HepG2 (cell line): ENCODE measurements around the gene HPDL. TPM values are rescaled to one million over a fixed set of nuclear protein-coding genes. Genes with fewer than 3 reads are reported as not detected.

Experiments
- ATAC-seq: fragments of 200-7000 bp; cut with Tn5 transposase; 3 replicates; pipeline ENCODE4 v1.9.1; 2020; ENCODE audit warnings: mild to moderate bottlenecking, moderate library complexity
- BruUV-seq: library from RNA; stranded (reverse); fragments of 400-500 nt; replicated peaks from 2 replicates; lab custom pipeline; 2021; lab: Mats Ljungman, UMichigan
- CTCF ChIA-PET: fragments of 300-600 bp; formaldehyde crosslinking; extraction: SDS; loops from one replicate; lab custom pipeline; 2021; ENCODE audit warnings: low total read pairs, inconsistent platforms, low intra/inter-chr PET ratio; lab: Yijun Ruan, JAX
- POLR2A ChIA-PET: fragments of 350-600 bp; sonication (Branson Sonifier 250); formaldehyde crosslinking; loops from one replicate; lab custom pipeline; 2020; ENCODE audit warnings: antibody characterized with exemption, inconsistent platforms; lab: Yijun Ruan, JAX
- DNase-seq: peaks from one replicate; pipeline ENCODE4 v3.0.0-alpha.2; 2015; ENCODE audit warnings: low spot score
- FAIRE-seq: peaks from 3 replicates; lab custom pipeline; 2011; peaks lifted over from hg19 to GRCh38; lab: Jason Lieb, UNC
- H2AFZ ChIP-seq: one replicate; pipeline ENCODE4 v1.6.1; 2011; ENCODE audit warnings: low read length, inconsistent platforms
- H3K27ac ChIP-seq: fragments of 300-600 bp; 3 replicates; pipeline ENCODE4 v1.8.0; 2011; ENCODE audit warnings: mixed run types, mild to moderate bottlenecking, mixed read lengths, low read length, inconsistent platforms; ENCODE audit not compliant: insufficient read depth; ENCODE audit errors: extremely low read length
- H3K27me3 ChIP-seq, 2 experiments: fragments of 200-600 bp in 1 of 2; 2 replicates in 1 of 2; 3 replicates in 1 of 2; pipeline versions ENCODE4 v1.6.0 to v1.8.0; 2011; ENCODE audit warnings: low read length in 2 of 2, mild to moderate bottlenecking in 2 of 2, moderate library complexity in 2 of 2, inconsistent platforms in 1 of 2; ENCODE audit not compliant: insufficient read depth in 2 of 2, control insufficient read depth in 1 of 2
- H3K36me3 ChIP-seq, 2 experiments: fragments of 200-600 bp in 1 of 2; replicated peaks in 1 of 2; 2 replicates in 1 of 2; 3 replicates in 1 of 2; pipeline versions ENCODE4 v1.5.1 to v1.8.0; 2011; ENCODE audit warnings: low read length in 2 of 2, inconsistent platforms in 1 of 2; ENCODE audit not compliant: insufficient read depth in 2 of 2, control insufficient read depth in 1 of 2
- H3K4me1 ChIP-seq: 2 replicates; pipeline ENCODE4 v1.5.1; 2012; ENCODE audit warnings: low read length, inconsistent platforms; ENCODE audit not compliant: insufficient read depth
- H3K4me2 ChIP-seq: 2 replicates; pipeline ENCODE4 v1.6.0; 2011; ENCODE audit warnings: low read depth, low read length, inconsistent platforms
- H3K4me3 ChIP-seq, 3 experiments: fragments of 200-600 bp in 1 of 3; sonication (generic), shearing (Covaris generic) in 1 of 3; replicated peaks in 1 of 3; 2 replicates each; pipeline ENCODE4 v1.5.1; 2011 to 2016; ENCODE audit warnings: low read length in 3 of 3, inconsistent platforms in 2 of 3, low read depth in 2 of 3, mild to moderate bottlenecking in 2 of 3, control low read depth in 1 of 3, mixed read lengths in 1 of 3; ENCODE audit not compliant: insufficient read depth in 1 of 3
- H3K79me2 ChIP-seq: one replicate; pipeline ENCODE4 v1.6.1; 2011; ENCODE audit warnings: low read length, inconsistent platforms; ENCODE audit not compliant: insufficient read depth
- H3K9ac ChIP-seq: 2 replicates; pipeline ENCODE4 v1.6.0; 2011; ENCODE audit warnings: mild to moderate bottlenecking, low read depth, low read length, inconsistent platforms; ENCODE audit not compliant: insufficient read depth
- H3K9me3 ChIP-seq: 2 replicates; pipeline ENCODE4 v1.5.1; 2012; ENCODE audit warnings: mild to moderate bottlenecking, low read length
- H4K20me1 ChIP-seq: 2 replicates; pipeline ENCODE4 v1.6.0; 2011; ENCODE audit warnings: inconsistent platforms, mild to moderate bottlenecking, low read length, moderate library complexity; ENCODE audit not compliant: insufficient read depth
- CCDC6 ChIP-seq: sonication (generic); formaldehyde crosslinking; IDR thresholded peaks from 2 replicates; pipeline ENCODE4 v1.8.1; 2022; ENCODE audit warnings: mild to moderate bottlenecking, missing genetic modification reagents, moderate library complexity
- ELF3 ChIP-seq: IDR thresholded peaks from 2 replicates; pipeline ENCODE4 v1.6.1; 2016; ENCODE audit warnings: missing genetic modification reagents, missing compliant biosample characterization
- GABPB1 ChIP-seq: IDR thresholded peaks from 2 replicates; pipeline ENCODE4 v1.6.1; 2016; ENCODE audit warnings: mild to moderate bottlenecking, missing genetic modification reagents, moderate library complexity, missing compliant biosample characterization
- ISX ChIP-seq: sonication (generic); formaldehyde crosslinking; conservative IDR thresholded peaks from 2 replicates; pipeline ENCODE4 v1.5.0; 2020; ENCODE audit warnings: missing genetic modification reagents
- JUNB ChIP-seq: sonication (generic); formaldehyde crosslinking; IDR thresholded peaks from 2 replicates; pipeline ENCODE4 v1.8.0; 2022; ENCODE audit warnings: missing genetic modification reagents, mild to moderate bottlenecking, borderline replicate concordance
- MIXL1 ChIP-seq: IDR thresholded peaks from 2 replicates; pipeline ENCODE4 v1.6.1; 2016
- NFYC ChIP-seq: IDR thresholded peaks from 2 replicates; pipeline ENCODE4 v1.6.1; 2016; ENCODE audit warnings: missing genetic modification reagents, missing compliant biosample characterization
- PLRG1 ChIP-seq: fragments of 450-650 bp; conservative IDR thresholded peaks from 2 replicates; pipeline ENCODE4 v1.6.1; 2016
- ZFP37 ChIP-seq: sonication (generic); formaldehyde crosslinking; IDR thresholded peaks from 2 replicates; pipeline ENCODE4 v1.4.0; 2020; ENCODE audit warnings: missing genetic modification reagents, borderline replicate concordance
- ZNF10 ChIP-seq: sonication (generic); formaldehyde crosslinking; IDR thresholded peaks from 2 replicates; pipeline ENCODE4 v1.4.0; 2020; ENCODE audit warnings: mild to moderate bottlenecking, low read depth, missing genetic modification reagents, borderline replicate concordance
- ZZZ3 ChIP-seq: sonication (generic); formaldehyde crosslinking; IDR thresholded peaks from 2 replicates; pipeline ENCODE4 v1.4.0; 2020; ENCODE audit warnings: missing genetic modification reagents, mild to moderate bottlenecking, borderline replicate concordance
- WGBS: methylation state at CpG from one replicate; pipeline ENCODE4 v1.1.6; 2017; ENCODE audit warnings: low lambda C conversion rate; 5-methylcytosine and 5-hydroxymethylcytosine counted together
- in situ Hi-C: cut with HindIII; loops from 2 replicates; pipeline ENCODE4 v1.10.0; 2017; ENCODE audit warnings: low pct_unique_long_range_greater_than_20kb; ENCODE audit not compliant: extremely low pct_ligation_motif_present
- intact Hi-C: fragments of 100-400 bp; cut with micrococcal nuclease; formaldehyde crosslinking; loops from one replicate; pipeline ENCODE4 v1.10.0; 2022; ENCODE audit not compliant: unreplicated experiment
- polyA plus RNA-seq, 8 experiments: library from polyadenylated mRNA; depleted of rRNA in 3 of 8; stranded (reverse) in 7 of 8; unstranded in 1 of 8; fragments of >200 nt; fragmentation: Illumina TruSeq in 4 of 8; extraction: Trizol in 4 of 8; gene quantifications; 2 replicates each; pipeline versions ENCODE4 v1.2.1 to v1.2.3, GENCODE V29; 2011 to 2016; ENCODE audit warnings: low read depth in 4 of 8, missing spikeins in 1 of 8, mixed read lengths in 1 of 8; ENCODE audit not compliant: insufficient read depth in 1 of 8
- total RNA-seq, 5 experiments: library from RNA; depleted of rRNA; stranded (reverse); fragments of >200 nt; fragmentation: Illumina TruSeq; extraction: Trizol; gene quantifications; 2 replicates each; pipeline ENCODE4 v1.2.3, GENCODE V29; 2016; ENCODE audit warnings: low read depth in 1 of 5
- TF ChIP-seq, protein P1 (sequence below): sonication (generic); formaldehyde crosslinking; IDR thresholded peaks from 2 replicates; pipeline ENCODE4 v1.5.1; 2020; ENCODE audit warnings: missing genetic modification reagents, mild to moderate bottlenecking, borderline replicate concordance
- TF ChIP-seq, protein P2 (sequence below): sonication (generic); formaldehyde crosslinking; IDR thresholded peaks from 2 replicates; pipeline ENCODE4 v1.4.0; 2020; ENCODE audit warnings: missing genetic modification reagents, borderline replicate concordance
- TF ChIP-seq, protein P3 (sequence below): sonication (generic); formaldehyde crosslinking; IDR thresholded peaks from 2 replicates; pipeline ENCODE4 v1.5.0; 2020; ENCODE audit warnings: mild to moderate bottlenecking, missing genetic modification reagents
- TF ChIP-seq, protein P4 (sequence below): sonication (generic); formaldehyde crosslinking; IDR thresholded peaks from 2 replicates; pipeline ENCODE4 v1.8.1; 2023; ENCODE audit warnings: missing genetic modification reagents, mild to moderate bottlenecking, borderline replicate concordance
- TF ChIP-seq, protein P5 (sequence below), 2 experiments: fragments of 450-650 bp in 1 of 2; sonication (generic) in 1 of 2; formaldehyde crosslinking; IDR thresholded peaks; 2 replicates each; pipeline versions ENCODE4 v1.5.0 to v1.8.0; 2020 to 2022; ENCODE audit warnings: mild to moderate bottlenecking in 1 of 2, missing genetic modification reagents in 1 of 2

Gene HPDL
- total and polyA plus RNA-seq, 2 of the 13 experiments (the other 11 are each of a cell fraction or from before 2014, with no cell fraction given), result not detected

DNA sequence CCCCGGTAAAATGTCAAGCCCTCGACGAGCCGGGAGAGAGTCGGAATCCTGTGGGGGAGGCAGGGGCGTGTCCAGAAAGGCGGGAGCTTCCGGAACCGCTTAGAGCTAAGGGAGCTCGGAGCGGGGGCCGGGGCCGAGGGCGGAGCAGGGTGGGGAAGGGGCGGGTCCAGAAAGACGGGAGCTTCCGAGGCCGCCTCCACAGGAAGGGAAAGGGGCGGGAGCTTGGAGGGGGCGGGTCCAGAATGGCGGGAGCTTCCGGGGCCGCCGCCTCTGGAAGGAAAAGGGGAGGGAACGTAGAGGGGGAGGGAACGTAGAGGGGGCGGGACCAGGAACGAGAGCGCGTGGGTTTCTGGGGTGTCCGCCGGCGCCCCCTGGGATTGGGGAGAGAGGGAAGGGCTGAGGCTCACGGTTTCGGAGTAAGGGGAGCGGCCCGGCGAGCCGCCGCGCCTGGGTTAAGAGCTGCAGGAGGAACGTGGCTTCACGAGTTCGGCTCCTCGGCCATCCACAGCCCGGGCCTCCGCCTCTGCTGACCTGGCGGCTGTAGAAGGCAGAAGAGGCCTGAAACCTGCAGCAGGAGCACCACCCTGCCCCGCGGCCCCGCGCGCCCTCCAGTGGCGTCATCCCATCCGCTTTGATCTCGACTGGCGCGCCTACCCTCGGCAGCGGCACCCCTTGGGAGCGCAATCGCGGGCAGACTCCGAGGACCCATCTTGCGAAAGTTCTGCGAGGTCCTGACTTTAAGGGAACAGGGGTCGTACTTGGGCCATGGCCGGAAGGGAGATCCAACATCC, 23.0 kb upstream of the HPDL start:
- FAIRE-seq, result peak; percentile 23
- peak overlapping the region; percentile 73 to 77 (median 75) for H3K4me3 ChIP-seq
- TF ChIP-seq ZNF10 (CRISPR knock-in tag) (no peak), CCDC6 (CRISPR knock-in tag) (peak; percentile 77; the same call in 1 of the 2 replicates), GABPB1 (CRISPR knock-in tag) (peak; percentile 85), ZFP37 (peak; percentile 20; the same call in 1 of the 2 replicates), NFYC (CRISPR knock-in tag) (no peak), MIXL1 (peak; percentile 68), ZZZ3 (CRISPR knock-in tag) (0 out of 2 replicates have a peak, but pooled peaks have one; percentile 18), ISX (CRISPR knock-in tag) (0 out of 2 replicates have a peak, but pooled peaks have one; percentile 40), JUNB (no peak), ELF3 (CRISPR knock-in tag) (peak; percentile 42; the same call in 1 of the 2 replicates), PLRG1 (no peak)
- TF ChIP-seq, protein P1, sequence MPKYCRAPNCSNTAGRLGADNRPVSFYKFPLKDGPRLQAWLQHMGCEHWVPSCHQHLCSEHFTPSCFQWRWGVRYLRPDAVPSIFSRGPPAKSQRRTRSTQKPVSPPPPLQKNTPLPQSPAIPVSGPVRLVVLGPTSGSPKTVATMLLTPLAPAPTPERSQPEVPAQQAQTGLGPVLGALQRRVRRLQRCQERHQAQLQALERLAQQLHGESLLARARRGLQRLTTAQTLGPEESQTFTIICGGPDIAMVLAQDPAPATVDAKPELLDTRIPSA (CRISPR knock-in tag), result 0 out of 2 replicates have a peak, but pooled peaks have one; percentile 63
- TF ChIP-seq, protein P2, sequence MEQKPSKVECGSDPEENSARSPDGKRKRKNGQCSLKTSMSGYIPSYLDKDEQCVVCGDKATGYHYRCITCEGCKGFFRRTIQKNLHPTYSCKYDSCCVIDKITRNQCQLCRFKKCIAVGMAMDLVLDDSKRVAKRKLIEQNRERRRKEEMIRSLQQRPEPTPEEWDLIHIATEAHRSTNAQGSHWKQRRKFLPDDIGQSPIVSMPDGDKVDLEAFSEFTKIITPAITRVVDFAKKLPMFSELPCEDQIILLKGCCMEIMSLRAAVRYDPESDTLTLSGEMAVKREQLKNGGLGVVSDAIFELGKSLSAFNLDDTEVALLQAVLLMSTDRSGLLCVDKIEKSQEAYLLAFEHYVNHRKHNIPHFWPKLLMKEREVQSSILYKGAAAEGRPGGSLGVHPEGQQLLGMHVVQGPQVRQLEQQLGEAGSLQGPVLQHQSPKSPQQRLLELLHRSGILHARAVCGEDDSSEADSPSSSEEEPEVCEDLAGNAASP (CRISPR knock-in tag), result peak; percentile 76
- TF ChIP-seq, protein P3, sequence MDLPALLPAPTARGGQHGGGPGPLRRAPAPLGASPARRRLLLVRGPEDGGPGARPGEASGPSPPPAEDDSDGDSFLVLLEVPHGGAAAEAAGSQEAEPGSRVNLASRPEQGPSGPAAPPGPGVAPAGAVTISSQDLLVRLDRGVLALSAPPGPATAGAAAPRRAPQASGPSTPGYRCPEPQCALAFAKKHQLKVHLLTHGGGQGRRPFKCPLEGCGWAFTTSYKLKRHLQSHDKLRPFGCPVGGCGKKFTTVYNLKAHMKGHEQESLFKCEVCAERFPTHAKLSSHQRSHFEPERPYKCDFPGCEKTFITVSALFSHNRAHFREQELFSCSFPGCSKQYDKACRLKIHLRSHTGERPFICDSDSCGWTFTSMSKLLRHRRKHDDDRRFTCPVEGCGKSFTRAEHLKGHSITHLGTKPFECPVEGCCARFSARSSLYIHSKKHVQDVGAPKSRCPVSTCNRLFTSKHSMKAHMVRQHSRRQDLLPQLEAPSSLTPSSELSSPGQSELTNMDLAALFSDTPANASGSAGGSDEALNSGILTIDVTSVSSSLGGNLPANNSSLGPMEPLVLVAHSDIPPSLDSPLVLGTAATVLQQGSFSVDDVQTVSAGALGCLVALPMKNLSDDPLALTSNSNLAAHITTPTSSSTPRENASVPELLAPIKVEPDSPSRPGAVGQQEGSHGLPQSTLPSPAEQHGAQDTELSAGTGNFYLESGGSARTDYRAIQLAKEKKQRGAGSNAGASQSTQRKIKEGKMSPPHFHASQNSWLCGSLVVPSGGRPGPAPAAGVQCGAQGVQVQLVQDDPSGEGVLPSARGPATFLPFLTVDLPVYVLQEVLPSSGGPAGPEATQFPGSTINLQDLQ (CRISPR knock-in tag), result 0 out of 2 replicates have a peak, but pooled peaks have one; percentile 22
- TF ChIP-seq, protein P4, sequence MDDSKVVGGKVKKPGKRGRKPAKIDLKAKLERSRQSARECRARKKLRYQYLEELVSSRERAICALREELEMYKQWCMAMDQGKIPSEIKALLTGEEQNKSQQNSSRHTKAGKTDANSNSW (CRISPR knock-in tag), result no peak
- TF ChIP-seq, protein P5, sequence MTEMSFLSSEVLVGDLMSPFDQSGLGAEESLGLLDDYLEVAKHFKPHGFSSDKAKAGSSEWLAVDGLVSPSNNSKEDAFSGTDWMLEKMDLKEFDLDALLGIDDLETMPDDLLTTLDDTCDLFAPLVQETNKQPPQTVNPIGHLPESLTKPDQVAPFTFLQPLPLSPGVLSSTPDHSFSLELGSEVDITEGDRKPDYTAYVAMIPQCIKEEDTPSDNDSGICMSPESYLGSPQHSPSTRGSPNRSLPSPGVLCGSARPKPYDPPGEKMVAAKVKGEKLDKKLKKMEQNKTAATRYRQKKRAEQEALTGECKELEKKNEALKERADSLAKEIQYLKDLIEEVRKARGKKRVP (CRISPR knock-in tag; IDR thresholded peaks at IDR 0.05), result 0 out of 4 replicates have a peak, but pooled peaks of 1 of the 2 experiments have one; percentile 43

More for the DNA sequence above, 23.0 kb upstream of the HPDL start:
- H4K20me1 ChIP-seq, result no peaks in the 10 kb centered on the region
- ATAC-seq (peak; percentile 87), DNase-seq (peak; percentile 92)
- H2AFZ ChIP-seq, result no peak overlapping the region
- H3K36me3 ChIP-seq, result no peaks in the 10 kb centered on the region
- WGBS, result 1% methylated on average over 34 of the region's 68 CpGs
- H3K4me2 ChIP-seq, result peak overlapping the region; percentile 86
- H3K79me2 ChIP-seq, result no peaks in the 10 kb centered on the region
- POLR2A ChIA-PET, result interaction anchor here (0.6 to 10.2 kb wide), 45 partner anchors 9 to 582 kb away, joined by 3 to 231 read pairs (median 5); partner anchors contain the start of genes BTBD19, CCDC163, DYNLT4 and EIF2B3
- peak overlapping the region; percentile 90 for H3K27ac ChIP-seq
- peaks cover 54% of the 10 kb centered on the region for H3K4me1 ChIP-seq
- TSS peak; percentile 96 for BruUV-seq
- intact Hi-C loops (loop anchor here (1.0 to 10.0 kb wide), 5 partner anchors 36 to 479 kb away; partner anchors contain the start of genes UROD and ZSWIM5), in situ Hi-C loops (loop anchor here (5.0 to 10.0 kb wide), 3 partner anchors 189 to 469 kb away; partner anchors contain the start of genes HECTD3, TESK2 and UROD)
- H3K9ac ChIP-seq, result peak overlapping the region; percentile 81
- no peaks in the 10 kb centered on the region for H3K9me3 ChIP-seq
- H3K27me3 ChIP-seq, result no peaks in the 10 kb centered on the region
- CTCF ChIA-PET, result interaction anchor here (1.5 to 3.0 kb wide), 3 partner anchors 190 to 290 kb away, joined by 4 to 13 read pairs (median 12); no protein-coding TSS in a partner anchor
